Measurements from ENCODE around the gene U2SURP. TPM values are rescaled to one million over a fixed set of nuclear protein-coding genes. Genes with fewer than 3 reads are reported as not detected.
A peak's percentile ranks its signal among the peaks of the same experiment; 100 is the strongest.

The U2SURP gene
- total RNA-seq: 68.6 TPM

GRCh38 chr3:143001369-143002082, at the start of gene U2SURP:
Gene U2SURP, plus strand, starts transcription at chr3:143001570. Its CDS starts 59 bp downstream, at chr3:143001629.
- Histone ChIP-seq H3K4me3 (peak within 1 kb of the TSS; percentile 93 to 94), H3K4me1 (peaks cover 4 to 28% of the 10 kb centered on the region in 2 donors), H3K27ac (peak within 1 kb of the TSS; percentile 93), H3K27me3 (no peaks in the 10 kb centered on the region), H3K9me3 (no peaks in the 10 kb centered on the region), H3K36me3 (no peaks in the 10 kb centered on the region)
- intact Hi-C loops (cut with DNase I): loop anchor here (1.0 to 5.0 kb wide), 5 partner anchors 279 to 1124 kb away; partner anchors contain the start of genes ATP1B3, ATR, PLS1 and TRPC1
- TF ChIP-seq CTCF (IDR thresholded peaks at IDR 0.05): peak in 1 of 3 experiments; percentile 26
- DNase-seq (ENCODE audit: low spot score in 2 of 2): peak; percentile 85 to 98

GRCh38 chr3:142951794-142952193, 49.6 kb upstream of the U2SURP start:
- Histone ChIP-seq H3K36me3 (no peaks in the 10 kb centered on the region), H3K4me3 (no peak overlapping the region), H3K27me3 (no peaks in the 10 kb centered on the region), H3K27ac (no peak overlapping the region), H3K9me3 (no peaks in the 10 kb centered on the region), H3K4me1 (no peaks in the 10 kb centered on the region)
- DNase-seq (ENCODE audit: low spot score in 2 of 2): no peak
- TF ChIP-seq CTCF (IDR thresholded peaks at IDR 0.05): no peak
- intact Hi-C loops (cut with DNase I): no loop called here

- DNase-seq (ENCODE audit: low spot score in 2 of 2): no peak
- Histone ChIP-seq H3K9me3 (no peaks in the 10 kb centered on the region), H3K27ac (no peak overlapping the region), H3K4me3 (no peak overlapping the region), H3K36me3 (no peaks in the 10 kb centered on the region), H3K4me1 (no peaks in the 10 kb centered on the region), H3K27me3 (no peaks in the 10 kb centered on the region)
- intact Hi-C loops (cut with DNase I): no loop called here
- no peak for TF ChIP-seq CTCF (IDR thresholded peaks at IDR 0.05)
Observed at GRCh38 chr3:142952272-142953193, 48.8 kb upstream of the U2SURP start.

- H3K27me3 ChIP-seq: no peaks in the 10 kb centered on the region
- H3K36me3 ChIP-seq: no peaks in the 10 kb centered on the region
- no peak for DNase-seq (ENCODE audit: low spot score in 2 of 2)
- H3K9me3 ChIP-seq: no peaks in the 10 kb centered on the region
- intact Hi-C loops (cut with DNase I): no loop called here
- no peak overlapping the region for H3K27ac ChIP-seq
- no peak for TF ChIP-seq CTCF (IDR thresholded peaks at IDR 0.05)
- H3K4me1 ChIP-seq: no peaks in the 10 kb centered on the region
- no peak overlapping the region for H3K4me3 ChIP-seq
Observed at GRCh38 chr3:142953443-142953842, 47.9 kb upstream of the U2SURP start.

- Histone ChIP-seq H3K27ac (no peak overlapping the region), H3K36me3 (no peaks in the 10 kb centered on the region), H3K9me3 (no peaks in the 10 kb centered on the region), H3K4me1 (peaks cover 0 to under 1% of the 10 kb centered on the region in 2 donors), H3K4me3 (no peak overlapping the region), H3K27me3 (no peaks in the 10 kb centered on the region)
- no peak for TF ChIP-seq CTCF (IDR thresholded peaks at IDR 0.05)
- no peak for DNase-seq (ENCODE audit: low spot score in 2 of 2)
- intact Hi-C loops (cut with DNase I): no loop called here
Observed at GRCh38 chr3:142958707-142959106, 42.7 kb upstream of the U2SURP start.

All from ascending aorta (tissue), 2 donors.